VCaP (cell line): Measurements from ENCODE around the gene MORN1.

Experiments used
- H3K27ac ChIP-seq: fragments of 450-650 bp; 2 replicates; pipeline ENCODE4 v1.5.1; 2017
- CTCF ChIP-seq: fragments of 450-650 bp; conservative IDR thresholded peaks from 2 replicates; pipeline ENCODE4 v1.5.1; 2017; ENCODE audit warnings: mild to moderate bottlenecking, moderate library complexity

Gene MORN1

GRCh38 chr1:2303016-2303775 is 88.2 kb downstream of the MORN1 start:
- H3K27ac ChIP-seq, result no peak overlapping the region
- no peak for TF ChIP-seq CTCF

DNA sequence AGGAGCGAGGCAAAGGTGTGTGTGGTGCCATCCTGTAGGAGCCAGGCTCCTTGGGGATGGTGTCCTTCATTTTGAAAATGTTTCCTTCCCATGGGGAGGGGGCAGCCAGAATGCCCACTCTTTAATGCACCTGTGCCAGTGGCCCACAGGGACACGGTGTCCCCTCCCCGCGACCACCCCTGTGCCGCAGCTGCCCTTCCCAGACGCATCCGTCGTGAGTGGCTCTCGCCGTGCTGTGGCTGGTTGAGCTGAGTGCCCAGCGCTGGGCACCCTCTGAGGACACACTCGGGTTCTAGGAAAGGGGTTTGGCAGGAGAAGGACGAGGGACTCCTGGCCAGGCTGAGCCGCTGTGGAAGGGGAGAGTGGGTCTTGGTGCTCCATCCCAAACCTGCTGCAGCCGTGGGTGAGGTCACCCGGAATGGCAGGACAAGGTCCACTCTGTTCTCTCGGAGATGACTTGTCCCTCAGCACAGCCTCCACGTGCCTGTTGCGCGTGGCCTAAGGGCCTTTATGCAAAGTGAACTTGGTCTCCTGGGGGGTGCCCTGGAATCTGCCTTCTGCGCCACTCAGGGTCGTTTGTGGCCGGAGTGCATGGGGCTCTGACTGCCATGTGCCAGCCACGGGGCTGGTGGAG is 88.9 kb downstream of the MORN1 start:
- TF ChIP-seq CTCF, result no peak

DNA sequence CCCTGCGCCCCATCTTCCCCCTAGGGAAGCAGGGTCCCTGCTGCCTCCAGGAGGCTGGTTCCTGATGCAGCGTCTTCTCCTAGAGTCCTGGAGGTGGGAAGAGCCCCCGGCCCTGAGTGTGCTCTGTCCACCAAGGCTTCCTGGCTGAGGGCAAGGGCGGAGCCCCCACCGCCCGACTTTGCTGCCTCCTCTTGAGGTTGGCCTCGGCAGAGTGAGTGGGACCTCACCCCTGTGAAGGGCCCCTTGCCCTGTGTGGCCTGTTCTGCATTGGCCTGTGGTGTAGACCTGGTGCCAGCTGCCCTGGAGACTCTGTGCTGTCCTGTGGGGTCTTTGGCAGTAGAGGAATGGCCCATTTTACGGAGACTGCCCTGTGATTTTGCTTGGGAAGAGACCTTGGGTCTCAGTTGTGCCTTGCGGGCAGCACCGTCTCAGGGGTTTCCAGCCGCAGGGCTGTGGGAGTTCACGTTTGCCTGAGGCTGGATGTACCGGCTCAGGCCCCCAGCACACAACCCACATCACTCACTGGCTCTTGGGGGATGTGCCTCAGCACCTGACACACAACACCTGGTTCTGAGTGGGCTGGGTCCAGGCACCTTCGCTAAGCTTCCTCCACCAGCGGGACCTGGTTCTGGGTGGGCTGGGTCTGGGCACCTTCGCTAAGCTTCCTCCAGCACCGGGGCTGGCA is 89.6 kb downstream of the MORN1 start:
- TF ChIP-seq CTCF, result no peak

More for the DNA sequence above, 88.9 kb downstream of the MORN1 start:
- no peak overlapping the region for H3K27ac ChIP-seq

DNA sequence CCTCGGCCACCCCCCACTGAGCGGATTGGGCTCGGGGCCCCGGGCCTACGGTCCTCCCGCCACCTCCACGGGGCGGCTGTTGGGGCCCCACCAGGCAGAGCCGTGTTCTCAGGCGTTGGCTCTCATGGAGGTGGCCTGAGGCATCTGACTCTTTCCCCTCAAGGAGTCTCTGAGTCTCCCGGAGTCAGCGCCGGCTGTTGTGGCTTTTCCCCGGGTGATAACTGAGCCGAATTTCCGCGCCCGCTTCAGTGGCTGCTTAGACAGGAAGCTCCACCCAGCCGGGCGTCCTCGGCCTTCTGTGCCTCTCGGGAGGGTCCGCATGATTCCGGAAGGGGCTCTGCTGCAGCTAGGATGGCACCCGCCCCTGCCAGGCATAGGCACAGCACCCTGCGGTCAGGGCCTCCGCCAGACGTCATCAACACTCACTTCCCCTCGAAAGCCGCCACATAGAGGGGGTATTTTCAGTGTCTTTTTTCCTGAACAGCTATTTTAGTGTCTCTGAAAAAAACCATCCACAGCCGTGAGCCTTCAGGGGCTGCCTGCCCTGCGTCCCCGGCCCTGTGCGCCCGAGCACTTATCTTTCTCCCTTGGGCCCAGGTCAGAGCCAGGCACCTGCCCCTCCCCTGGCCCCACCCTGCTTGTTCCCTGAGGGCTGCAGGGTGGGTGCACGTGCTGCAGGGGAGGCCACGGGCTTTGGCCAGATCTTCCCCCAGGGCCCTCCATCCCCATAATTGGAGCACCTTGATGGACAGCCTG is 90.3 kb downstream of the MORN1 start:
- no peak overlapping the region for H3K27ac ChIP-seq
- TF ChIP-seq CTCF, result no peak

More for the DNA sequence above, 89.6 kb downstream of the MORN1 start:
- no peak overlapping the region for H3K27ac ChIP-seq

DNA sequence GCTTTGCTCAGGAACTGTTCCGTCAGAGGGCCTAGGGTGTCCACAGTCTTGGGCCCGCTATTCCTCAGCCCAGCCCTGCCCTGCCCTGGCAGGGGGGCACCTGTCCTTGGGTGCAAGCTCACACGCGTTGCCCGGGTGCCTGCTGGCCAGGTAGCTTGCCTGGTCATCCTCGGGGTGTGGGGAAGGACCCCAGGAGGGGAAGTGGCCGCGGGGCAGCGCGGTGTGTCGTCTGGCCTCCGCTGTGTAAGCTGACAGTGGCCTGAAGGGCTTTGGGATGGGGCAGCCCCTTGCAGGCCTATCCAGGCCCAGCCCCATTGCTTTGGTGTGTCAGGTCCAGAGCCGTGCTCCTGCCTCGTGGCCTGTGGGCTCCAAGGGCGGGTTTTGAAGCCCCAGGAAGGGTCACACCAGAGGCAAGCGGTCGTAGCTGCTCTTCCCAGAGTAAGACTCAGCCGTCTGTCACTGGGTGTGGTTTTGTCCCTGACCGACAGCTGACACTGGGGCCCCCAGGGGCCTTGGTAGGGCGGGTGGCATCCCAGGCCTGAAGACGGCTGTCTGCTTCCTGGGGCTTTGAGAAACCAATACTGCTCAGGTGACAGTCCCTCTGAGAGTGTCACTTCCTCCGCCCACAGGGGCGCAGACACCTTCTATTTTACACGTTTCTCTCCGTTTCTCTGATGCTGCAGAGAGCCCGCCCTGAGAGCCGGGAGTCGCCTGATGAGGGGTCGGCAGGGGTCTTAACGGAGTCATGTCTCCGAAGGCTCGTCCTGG is 91.2 kb downstream of the MORN1 start:
- no peak for TF ChIP-seq CTCF
- H3K27ac ChIP-seq, result no peak overlapping the region

DNA sequence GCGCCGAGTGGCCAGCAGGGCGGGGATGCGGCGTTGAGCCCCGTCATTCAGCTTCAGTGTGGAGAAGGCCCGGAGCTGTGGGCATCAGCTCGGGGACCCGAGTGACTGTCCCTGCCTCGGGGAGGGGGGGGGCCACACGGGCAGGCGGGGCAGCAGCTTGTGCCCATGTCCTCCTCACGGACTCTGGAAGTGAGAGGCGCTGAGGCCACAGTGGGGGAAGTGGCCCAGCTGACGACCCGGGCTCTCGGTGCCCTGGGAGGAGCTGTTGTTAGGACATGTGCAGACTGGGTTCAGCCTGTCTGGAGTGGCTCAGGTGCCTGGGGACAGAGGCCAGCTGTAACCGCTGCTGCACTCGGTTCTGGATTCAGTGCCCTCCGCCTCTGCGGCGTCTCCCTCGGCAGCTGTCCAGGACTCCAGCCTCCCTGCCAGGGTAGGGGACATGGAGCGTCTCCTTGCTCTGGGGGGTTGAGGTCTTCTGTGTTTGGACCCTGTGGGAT is 92.2 kb downstream of the MORN1 start:
- no peak overlapping the region for H3K27ac ChIP-seq
- no peak for TF ChIP-seq CTCF
